ENCODE data around the gene LSAMP. TPM values are rescaled to one million over a fixed set of nuclear protein-coding genes. Genes with fewer than 3 reads are reported as not detected.

The LSAMP gene
- total and polyA plus RNA-seq, 8 donors: 17.3 to 28.0 (median 26.0) TPM

- ATAC-seq: no peak
- TF ChIP-seq CTCF (IDR thresholded peaks at IDR 0.05): no peak
- Histone ChIP-seq H3K27me3 (no peaks in the 10 kb centered on the region), H3K4me3 (no peak overlapping the region), H3K9me3 (no peaks in the 10 kb centered on the region), H3K36me3 (no peaks in the 10 kb centered on the region), H3K27ac (no peak overlapping the region), H3K4me1 (no peaks in the 10 kb centered on the region)
- intact Hi-C loops (cut with DNase I): no loop called here
- DNase-seq: no peak
Observed at GRCh38 chr3:116350119-116350733, 95.1 kb downstream of the LSAMP start.

GRCh38 chr3:116348216-116348615 is 97.1 kb downstream of the LSAMP start:
- Histone ChIP-seq H3K4me3 (no peak overlapping the region), H3K27ac (no peak overlapping the region), H3K27me3 (no peaks in the 10 kb centered on the region), H3K4me1 (no peaks in the 10 kb centered on the region), H3K36me3 (no peaks in the 10 kb centered on the region), H3K9me3 (no peaks in the 10 kb centered on the region)
- no peak for DNase-seq
- TF ChIP-seq CTCF (IDR thresholded peaks at IDR 0.05): no peak
- no peak for ATAC-seq
- intact Hi-C loops (cut with DNase I): no loop called here

GRCh38 chr3:116342499-116342898 is 102.8 kb downstream of the LSAMP start:
- ATAC-seq (no peak), DNase-seq (no peak)
- TF ChIP-seq CTCF (IDR thresholded peaks at IDR 0.05): no peak
- intact Hi-C loops (cut with DNase I): no loop called here
- no peaks in the 10 kb centered on the region for H3K27me3 ChIP-seq
- H3K4me3 ChIP-seq: no peak overlapping the region
- H3K27ac ChIP-seq: no peak overlapping the region
- H3K36me3 ChIP-seq: no peaks in the 10 kb centered on the region
- H3K9me3 ChIP-seq: no peaks in the 10 kb centered on the region
- H3K4me1 ChIP-seq: no peaks in the 10 kb centered on the region

DNA sequence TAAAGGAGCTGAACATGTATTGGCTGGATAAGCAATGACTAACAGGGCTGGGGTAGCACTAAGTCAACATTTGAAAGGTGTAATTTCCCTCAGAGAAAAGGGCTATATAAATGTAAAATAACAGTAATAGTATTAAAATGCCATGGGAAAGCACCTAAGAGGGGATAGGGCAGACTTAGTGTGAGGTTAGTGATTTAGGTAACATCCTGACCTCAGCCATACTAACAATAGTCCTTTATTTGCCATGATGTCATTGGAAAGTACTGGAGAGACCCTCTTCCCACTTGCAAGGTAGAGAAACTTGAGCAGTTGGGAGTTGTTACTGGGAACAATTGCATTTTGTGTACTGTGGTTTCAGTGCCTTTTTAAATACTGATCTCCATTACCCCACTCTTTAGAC is 103.4 kb downstream of the LSAMP start:
- no peak for TF ChIP-seq CTCF (IDR thresholded peaks at IDR 0.05)
- H3K4me3 ChIP-seq: no peak overlapping the region
- H3K36me3 ChIP-seq: no peaks in the 10 kb centered on the region
- H3K27ac ChIP-seq: no peak overlapping the region
- ATAC-seq (no peak), DNase-seq (no peak)
- no peaks in the 10 kb centered on the region for H3K9me3 ChIP-seq
- no peaks in the 10 kb centered on the region for H3K27me3 ChIP-seq
- intact Hi-C loops (cut with DNase I): no loop called here
- no peaks in the 10 kb centered on the region for H3K4me1 ChIP-seq

DNA sequence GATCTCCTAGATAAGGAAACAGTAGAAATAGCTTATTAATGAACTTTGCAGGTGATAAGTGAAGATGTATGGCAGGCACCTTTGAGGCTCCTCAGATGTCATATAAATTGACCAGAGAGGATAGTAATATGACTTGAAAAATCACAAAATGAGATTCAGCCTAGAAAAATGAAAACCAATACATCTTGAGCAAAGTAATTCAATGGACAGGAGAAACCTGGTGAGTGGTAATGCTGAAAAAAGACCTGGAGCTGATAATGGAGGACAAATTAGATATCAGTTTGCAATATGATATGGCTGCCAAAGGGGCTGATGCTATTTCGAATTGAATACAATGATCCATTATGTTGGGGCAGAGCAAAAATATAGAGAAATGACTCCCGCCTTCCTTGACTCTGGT is 103.9 kb downstream of the LSAMP start:
- intact Hi-C loops (cut with DNase I): no loop called here
- TF ChIP-seq CTCF (IDR thresholded peaks at IDR 0.05): no peak
- ATAC-seq (no peak), DNase-seq (no peak)
- no peaks in the 10 kb centered on the region for H3K36me3 ChIP-seq
- no peaks in the 10 kb centered on the region for H3K27me3 ChIP-seq
- H3K4me3 ChIP-seq: no peak overlapping the region
- H3K4me1 ChIP-seq: no peaks in the 10 kb centered on the region
- no peaks in the 10 kb centered on the region for H3K9me3 ChIP-seq
- no peak overlapping the region for H3K27ac ChIP-seq

All from left lung (tissue), 10 donors.